C4-2B (cell line): ENCODE measurements around the gene KCNK13.

Source experiments
- ZFX ChIP-seq: fragments of 450-650 bp; IDR thresholded peaks from 2 replicates; pipeline ENCODE4 v1.6.1; 2017
- TF ChIP-seq, protein P1 (sequence below): fragments of 450-650 bp; conservative IDR thresholded peaks from 2 replicates; pipeline ENCODE4 v1.5.1; 2017; ENCODE audit warnings: mild to moderate bottlenecking

DNA sequence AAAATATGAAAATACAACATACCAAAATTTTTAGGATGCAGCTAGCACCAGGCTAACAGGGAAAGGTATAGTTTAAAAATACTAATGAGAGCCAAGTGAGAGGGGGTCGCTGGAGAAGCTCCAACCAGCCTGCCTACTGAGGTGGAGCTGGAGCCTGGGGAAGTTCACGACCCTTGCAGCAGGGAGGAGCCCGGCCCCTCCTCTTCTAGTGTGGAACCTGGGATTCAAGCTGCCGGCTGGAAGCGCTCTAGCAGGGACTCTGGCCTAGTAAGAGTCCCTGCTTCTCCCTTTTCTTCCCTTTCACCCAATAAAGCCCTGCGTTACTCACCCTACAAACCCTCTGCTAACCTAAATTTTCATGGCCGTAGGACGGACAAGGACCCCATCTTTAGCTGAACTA, 5.0 kb upstream of the KCNK13 start:
- TF ChIP-seq, protein P1, sequence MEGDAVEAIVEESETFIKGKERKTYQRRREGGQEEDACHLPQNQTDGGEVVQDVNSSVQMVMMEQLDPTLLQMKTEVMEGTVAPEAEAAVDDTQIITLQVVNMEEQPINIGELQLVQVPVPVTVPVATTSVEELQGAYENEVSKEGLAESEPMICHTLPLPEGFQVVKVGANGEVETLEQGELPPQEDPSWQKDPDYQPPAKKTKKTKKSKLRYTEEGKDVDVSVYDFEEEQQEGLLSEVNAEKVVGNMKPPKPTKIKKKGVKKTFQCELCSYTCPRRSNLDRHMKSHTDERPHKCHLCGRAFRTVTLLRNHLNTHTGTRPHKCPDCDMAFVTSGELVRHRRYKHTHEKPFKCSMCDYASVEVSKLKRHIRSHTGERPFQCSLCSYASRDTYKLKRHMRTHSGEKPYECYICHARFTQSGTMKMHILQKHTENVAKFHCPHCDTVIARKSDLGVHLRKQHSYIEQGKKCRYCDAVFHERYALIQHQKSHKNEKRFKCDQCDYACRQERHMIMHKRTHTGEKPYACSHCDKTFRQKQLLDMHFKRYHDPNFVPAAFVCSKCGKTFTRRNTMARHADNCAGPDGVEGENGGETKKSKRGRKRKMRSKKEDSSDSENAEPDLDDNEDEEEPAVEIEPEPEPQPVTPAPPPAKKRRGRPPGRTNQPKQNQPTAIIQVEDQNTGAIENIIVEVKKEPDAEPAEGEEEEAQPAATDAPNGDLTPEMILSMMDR: no peak
- TF ChIP-seq ZFX: no peak
